ENCODE data around the gene PITX2. TPM values are rescaled to one million over a fixed set of nuclear protein-coding genes. Genes with fewer than 3 reads are reported as not detected.
A peak's percentile ranks its signal among the peaks of the same experiment; 100 is the strongest.

Gene PITX2
- not detected for total RNA-seq
- long read RNA-seq: 0 reads

DNA sequence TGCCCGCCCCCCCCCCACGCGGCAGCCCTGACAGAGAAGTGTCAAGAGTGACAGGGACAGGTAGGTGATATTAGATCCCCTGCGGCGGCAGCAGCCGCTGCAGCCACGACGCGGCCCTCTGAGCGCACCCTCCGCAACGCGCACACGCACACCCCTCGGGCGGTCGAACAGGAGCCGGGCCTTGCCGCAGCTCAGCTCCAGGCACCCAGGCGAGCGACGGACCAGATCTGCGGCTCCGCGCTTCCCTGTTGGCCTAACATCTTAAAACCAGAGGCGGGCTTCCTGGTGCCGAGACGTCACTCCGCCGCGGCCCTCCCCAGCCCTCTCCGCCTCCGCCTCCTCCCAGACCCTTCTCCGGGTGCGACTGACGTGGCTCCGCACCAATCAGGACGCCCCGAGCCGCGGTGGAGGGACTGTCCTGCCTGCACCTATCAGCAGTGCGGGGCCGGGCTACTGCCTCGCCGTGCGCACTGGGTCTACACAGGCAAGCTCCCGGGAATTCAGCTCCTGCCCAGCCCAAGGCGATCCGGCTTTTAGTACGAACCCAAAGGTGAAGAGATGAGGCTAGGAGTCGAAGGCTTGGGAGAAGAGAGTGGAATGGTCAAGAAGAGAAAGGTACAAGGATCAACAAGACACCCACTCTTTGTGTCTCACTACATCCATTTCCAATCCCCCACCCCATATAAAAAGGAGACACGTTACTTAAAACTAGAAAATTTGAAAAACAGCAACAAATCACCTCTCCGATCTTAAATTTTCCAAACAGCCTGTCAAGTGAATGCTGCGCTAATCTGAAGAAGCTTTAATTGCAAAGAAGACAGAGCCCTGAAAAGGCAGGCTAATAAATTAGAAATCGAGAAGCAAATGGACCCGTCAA is at the start of gene PITX2:
PITX2 (minus strand) TSS at position 237 of the 877 bp plus-strand sequence. CDS start 617 bp downstream, outside the sequence.
- peak; percentile 76 for DNase-seq
- intact Hi-C loops (cut with DNase I): no loop called here

DNA sequence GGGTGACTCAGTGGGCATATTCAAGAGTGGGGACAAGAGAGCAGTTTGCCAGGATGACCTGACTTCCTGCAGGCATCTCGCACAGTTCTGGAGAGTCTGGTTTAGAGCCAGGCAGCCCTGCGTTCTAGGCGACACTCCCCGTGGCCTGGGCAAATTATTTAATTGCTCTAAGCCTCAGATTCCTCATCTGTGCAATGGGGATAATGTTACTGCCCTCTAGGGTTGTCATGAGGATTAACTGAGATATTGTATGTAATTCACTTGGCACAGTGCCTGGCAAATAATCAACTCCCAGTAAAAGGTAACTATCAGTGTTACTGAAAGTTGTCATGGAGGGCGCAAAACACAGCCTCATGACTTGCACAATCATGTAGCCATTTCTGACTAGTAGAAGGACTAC is 48.8 kb upstream of the PITX2 start:
- DNase-seq: no peak
- ATAC-seq (ENCODE audit: poor library complexity): no peak
- intact Hi-C loops (cut with DNase I): no loop called here

More for the DNA sequence above, at the start of gene PITX2:
- peak; percentile 83 for ATAC-seq (ENCODE audit: poor library complexity)

DNA sequence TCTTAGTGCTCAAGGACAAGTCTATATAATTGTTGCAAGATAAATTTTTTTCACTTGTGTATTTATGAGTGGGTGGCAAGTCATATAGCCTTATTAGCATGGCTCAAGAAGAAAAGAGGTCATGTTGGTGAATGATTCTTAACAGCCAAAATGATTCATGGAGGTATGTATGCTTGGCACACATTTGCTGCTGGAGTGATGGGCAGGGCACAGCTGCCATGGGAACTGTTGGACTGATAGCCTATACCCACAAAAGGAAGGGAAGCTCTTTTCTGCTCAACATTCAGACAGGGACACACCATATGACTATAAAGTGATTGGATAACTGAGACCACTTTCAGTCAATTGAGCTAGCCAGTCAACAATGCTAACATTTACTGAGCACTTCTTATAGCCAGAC is 46.8 kb upstream of the PITX2 start:
- no peak for ATAC-seq (ENCODE audit: poor library complexity)
- no peak for DNase-seq
- intact Hi-C loops (cut with DNase I): no loop called here

DNA sequence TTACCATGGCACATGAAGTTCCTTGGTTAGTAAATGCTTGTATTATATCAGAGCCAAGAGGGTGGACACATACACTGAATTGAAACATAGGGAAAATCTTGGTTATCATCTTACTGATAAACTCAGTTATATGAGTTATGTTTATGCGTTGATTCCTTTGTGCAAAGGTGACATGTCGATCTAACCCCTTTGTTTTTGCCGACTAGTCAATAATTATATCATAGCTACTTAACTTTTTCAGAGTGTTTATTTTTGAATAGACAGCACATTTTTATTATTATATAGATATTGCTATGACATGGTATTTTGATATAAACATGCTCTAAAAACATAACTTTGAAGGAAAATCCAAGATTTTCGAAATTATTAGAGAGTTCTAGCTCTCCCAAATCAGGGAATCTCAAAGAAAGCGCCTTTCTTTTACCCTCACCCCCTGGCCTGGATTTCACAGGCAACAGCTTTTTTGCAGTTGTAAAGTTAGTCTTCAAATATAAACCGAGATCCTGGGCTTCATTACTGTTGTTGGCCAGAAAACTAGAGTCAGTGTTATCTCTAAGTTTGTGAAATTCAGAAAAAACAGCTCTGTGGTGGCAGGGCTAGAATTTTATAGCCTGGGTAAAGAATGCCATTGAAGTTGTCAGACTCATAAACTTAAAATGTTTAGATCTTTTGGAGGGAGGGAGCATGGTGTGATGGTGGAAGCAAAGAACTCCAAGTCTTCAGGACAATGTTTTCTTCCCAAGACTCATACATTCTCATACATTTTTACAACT is 45.8 kb upstream of the PITX2 start:
- intact Hi-C loops (cut with DNase I): no loop called here

DNA sequence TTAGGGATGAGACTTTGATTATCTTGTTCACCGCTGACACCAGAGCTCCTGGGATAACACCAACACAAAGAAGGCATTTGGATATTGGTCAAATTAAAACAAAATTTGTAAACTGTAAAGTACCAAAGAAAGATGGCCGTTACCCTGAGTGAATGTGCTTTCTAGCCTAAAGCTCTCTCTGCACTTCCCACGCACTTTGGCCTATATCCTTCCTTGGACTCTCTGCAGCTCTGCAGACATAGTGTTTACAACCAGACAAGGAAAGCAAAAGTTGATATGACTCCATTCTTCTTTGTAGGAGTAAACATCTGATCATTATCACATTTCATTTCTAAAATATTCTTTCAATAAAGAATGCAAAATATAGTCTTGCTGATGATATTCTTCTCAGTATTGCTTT is 44.8 kb upstream of the PITX2 start:
- no peak for DNase-seq
- intact Hi-C loops (cut with DNase I): no loop called here
- no peak for ATAC-seq (ENCODE audit: poor library complexity)

More for the DNA sequence above, 45.8 kb upstream of the PITX2 start:
- DNase-seq (no peak), ATAC-seq (ENCODE audit: poor library complexity) (no peak)

DNA sequence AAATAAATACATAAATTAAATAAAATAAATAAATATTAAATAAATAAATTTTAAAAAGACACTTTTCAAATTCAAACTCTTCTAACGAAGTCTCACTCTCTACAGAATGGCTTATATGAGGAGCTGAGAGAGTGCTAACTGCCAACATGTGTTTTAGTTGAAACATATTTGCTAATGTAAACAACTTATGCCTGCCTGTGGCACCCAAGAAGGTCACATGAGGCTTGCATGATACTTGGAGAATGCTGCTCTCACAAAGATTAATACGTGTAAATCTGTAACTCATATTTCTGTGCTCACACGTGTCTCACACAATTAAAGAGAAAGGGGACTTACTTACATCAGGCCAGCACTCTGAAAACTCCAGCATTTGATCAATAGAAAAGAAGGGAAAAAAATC is 43.2 kb upstream of the PITX2 start:
- intact Hi-C loops (cut with DNase I): no loop called here
- no peak for DNase-seq
- no peak for ATAC-seq (ENCODE audit: poor library complexity)

DNA sequence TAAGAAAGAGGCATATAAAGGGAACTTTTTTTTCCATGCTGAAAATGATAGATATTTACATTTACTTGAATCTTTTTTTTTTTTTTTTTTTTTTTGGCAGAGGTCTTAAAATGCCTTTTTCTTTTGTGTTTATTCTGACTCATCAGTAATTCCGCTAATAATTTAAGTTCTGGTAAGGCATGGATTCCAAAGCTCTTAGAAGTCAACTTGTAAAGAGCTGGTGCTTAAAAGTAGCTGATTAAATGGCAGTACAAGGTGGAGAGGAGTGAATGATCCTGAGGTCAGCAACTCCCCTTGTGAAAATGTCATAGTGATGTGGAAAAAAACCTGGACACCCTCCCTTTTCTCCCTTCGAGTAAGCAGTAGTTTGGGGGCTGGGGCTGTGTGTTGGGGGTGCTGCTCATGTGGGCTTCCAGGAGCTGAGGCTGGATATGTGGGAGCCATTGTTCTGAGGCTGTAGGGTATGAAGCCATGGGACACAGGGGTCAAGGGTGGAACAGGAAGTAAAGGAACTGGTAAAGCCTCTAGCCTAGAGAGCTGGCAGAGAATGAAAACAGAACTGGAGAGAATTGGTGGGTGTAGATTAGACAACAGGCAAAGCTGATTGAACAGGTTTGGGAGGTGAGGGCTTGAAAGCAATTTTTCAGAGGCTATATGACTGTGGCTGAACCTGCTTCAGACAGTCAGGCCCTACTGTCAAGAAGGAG is 41.0 kb upstream of the PITX2 start:
- DNase-seq (no peak), ATAC-seq (ENCODE audit: poor library complexity) (no peak)
- intact Hi-C loops (cut with DNase I): no loop called here

DNA sequence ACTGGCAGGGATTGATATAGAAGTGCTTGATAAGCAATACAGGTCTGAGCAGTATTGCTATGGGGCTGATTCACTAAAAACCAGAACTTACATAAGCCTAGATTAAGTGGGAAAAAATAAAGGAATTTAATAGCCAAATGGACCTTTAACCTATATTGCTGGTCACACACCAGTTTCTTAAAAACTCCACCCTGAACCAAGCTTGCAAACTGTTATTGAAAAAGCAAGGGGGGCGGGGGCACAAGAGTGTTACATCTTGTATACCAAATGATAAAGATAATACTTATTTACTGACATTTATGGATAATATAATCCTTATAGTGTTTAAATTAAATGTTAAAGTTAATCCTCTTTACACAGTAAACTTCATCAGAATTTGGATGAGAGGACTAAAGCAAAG is 40.3 kb upstream of the PITX2 start:
- intact Hi-C loops (cut with DNase I): no loop called here
- no peak for ATAC-seq (ENCODE audit: poor library complexity)
- DNase-seq: no peak

DNA sequence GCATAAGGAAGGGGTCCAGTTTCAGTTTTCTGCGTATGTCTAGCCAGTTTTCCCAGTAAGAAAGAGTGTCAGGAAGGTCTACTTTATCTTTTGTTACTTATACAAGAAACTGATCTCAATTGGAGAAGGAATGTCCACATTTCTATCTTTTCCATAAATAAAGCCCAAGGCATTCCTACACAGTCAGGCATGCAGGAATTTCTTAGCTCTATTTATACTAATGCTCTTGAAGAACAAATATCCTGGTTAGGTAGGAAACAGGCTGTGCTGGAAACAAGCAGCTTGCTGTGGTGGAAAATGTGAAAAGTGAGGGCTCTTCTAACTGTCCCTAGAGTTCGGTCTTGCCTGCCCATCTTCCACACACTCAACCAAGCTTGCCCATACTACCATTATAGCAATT is 37.9 kb upstream of the PITX2 start:
- ATAC-seq (ENCODE audit: poor library complexity): no peak
- no peak for DNase-seq
- intact Hi-C loops (cut with DNase I): no loop called here

DNA sequence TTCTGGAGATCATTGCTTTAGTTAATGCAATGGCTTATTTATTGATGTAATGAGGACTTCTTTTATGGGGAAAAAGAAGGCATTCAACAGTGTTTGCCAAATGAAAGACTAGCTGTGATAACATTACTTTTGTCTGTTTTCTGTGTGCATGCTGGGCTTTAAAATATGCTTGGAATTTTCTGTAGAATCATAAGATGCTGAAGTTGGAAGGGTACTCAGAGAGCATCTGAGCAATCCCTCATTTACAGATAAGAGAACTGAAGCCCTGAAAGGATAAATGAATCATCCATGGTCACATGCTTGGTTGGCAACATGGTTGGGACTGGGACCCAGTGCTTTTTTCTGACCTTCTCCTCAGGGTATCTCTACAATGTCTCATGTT is 31.4 kb upstream of the PITX2 start:
- no peak for ATAC-seq (ENCODE audit: poor library complexity)
- no peak for DNase-seq
- intact Hi-C loops (cut with DNase I): no loop called here

DNA sequence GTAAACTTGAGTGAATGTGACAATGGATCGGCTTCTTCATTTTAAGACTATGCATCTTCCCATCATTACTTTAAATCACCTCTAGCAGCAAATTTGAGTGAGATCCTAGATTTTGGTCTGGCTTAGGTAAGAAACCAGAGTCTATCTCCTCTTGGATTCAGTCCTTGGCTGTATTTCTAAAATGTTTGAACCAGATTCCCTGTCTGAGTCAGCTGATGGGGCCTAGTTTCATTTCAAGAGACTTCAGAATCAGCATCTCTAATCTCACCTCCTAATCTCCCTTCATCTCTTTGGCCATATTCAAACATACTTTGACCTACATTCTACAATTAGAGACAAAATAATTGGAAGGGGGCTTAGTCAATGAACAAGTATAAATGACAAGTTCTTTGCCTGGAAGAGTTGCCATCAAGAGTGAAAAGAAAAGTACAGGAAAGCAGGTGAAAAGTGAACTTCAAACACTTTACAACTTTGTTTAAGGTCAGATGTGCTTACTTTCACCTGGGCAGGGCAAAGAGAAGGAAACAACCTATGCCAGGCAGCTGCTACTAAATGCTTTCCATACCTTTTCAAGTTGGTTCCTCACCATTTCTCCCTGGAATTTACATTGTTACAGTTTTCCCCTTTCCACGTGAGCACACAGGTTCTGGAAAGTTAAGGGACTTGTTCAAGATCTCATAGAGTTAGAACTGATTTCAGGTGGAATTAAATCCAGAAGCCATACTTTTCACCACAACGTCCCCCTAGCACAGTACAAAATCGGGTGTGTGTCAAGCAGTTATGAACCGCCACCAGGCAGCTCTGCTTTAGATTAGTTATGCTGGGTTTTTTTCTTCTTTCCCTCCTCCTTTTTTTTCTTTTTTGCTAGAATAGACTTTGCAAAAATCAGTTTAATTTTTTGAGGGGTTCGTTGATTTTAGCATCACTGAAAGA is 30.7 kb upstream of the PITX2 start:
- ATAC-seq (ENCODE audit: poor library complexity) (no peak), DNase-seq (no peak)
- intact Hi-C loops (cut with DNase I): no loop called here

DNA sequence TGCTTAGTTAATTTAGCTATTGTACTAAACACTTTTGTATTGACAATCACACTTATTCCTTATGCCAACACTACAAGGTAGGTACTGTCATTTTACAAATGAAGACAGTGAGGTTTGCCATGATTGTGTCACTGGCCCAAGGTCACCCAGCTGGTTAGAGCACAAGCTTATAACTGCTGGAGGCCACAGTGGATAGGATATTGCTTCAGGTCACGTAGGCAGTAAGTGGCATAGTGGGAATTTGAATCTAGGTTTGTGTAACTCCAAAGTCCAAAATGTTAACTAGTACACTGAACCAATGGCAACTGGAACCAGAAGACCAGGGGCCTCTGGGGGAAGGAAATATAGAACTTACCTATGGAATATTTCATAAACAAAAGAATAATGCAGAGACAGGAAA is 21.1 kb upstream of the PITX2 start:
- ATAC-seq (ENCODE audit: poor library complexity): no peak
- intact Hi-C loops (cut with DNase I): no loop called here
- no peak for DNase-seq

DNA sequence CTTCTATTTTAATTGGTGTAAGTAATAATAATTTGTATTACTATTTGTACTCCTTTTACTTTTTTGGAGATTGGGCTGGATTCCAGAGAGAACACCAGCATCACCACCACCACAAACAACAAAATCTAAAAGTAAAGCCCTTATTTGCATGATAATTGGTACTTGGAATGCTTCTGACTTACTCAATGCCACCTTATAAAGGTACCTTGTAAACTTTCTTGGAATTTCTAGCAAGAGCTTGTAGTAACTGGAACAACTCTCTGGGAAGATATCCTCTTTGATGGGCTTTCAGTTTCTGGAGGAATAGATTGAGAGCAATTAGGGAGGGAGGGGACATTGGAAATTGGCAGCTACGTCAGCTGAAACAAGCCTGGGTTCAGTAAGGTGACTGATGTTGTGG is 20.2 kb upstream of the PITX2 start:
- intact Hi-C loops (cut with DNase I): no loop called here
- no peak for DNase-seq
- ATAC-seq (ENCODE audit: poor library complexity): no peak

DNA sequence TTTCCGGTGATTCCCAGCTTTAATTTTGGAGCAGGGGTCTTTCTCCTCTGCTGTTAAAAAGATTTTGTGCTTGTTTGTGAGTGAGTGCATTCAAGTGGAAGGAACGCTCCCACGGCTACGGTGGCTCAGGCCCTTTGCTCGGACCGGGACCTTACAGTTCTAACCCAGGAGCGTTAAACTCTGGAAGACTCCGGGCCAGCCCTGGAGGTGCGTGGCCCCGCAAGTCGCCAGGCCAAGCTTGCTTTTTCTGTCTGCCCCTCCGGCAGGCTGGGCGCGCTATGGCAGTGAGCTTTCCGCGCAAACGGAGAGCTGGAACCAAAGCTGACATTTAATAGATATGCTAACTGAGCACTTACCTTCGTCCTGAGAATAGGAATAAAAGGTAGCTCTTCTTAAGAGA is 18.3 kb upstream of the PITX2 start:
- DNase-seq (no peak), ATAC-seq (ENCODE audit: poor library complexity) (no peak)
- intact Hi-C loops (cut with DNase I): no loop called here

DNA sequence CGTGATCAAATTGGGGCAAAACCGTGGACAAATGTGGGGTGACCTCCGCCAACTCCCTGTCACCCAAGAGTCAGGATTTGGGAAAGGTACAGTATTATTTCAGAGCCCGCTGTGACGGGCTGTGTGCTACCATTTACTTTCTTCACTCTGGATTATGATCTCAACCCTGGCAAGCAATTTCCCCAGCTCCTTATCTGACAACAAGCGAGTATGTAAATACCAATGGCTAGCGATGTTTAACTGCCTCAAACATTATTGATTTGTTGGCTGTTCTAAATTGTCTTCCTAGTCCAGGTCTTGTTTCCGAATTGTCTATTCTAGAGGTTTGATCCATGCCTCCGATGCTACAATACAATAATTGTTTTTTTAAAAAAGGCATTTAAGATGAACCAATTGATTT is 17.7 kb upstream of the PITX2 start:
- intact Hi-C loops (cut with DNase I): no loop called here
- DNase-seq (no peak), ATAC-seq (ENCODE audit: poor library complexity) (no peak)

DNA sequence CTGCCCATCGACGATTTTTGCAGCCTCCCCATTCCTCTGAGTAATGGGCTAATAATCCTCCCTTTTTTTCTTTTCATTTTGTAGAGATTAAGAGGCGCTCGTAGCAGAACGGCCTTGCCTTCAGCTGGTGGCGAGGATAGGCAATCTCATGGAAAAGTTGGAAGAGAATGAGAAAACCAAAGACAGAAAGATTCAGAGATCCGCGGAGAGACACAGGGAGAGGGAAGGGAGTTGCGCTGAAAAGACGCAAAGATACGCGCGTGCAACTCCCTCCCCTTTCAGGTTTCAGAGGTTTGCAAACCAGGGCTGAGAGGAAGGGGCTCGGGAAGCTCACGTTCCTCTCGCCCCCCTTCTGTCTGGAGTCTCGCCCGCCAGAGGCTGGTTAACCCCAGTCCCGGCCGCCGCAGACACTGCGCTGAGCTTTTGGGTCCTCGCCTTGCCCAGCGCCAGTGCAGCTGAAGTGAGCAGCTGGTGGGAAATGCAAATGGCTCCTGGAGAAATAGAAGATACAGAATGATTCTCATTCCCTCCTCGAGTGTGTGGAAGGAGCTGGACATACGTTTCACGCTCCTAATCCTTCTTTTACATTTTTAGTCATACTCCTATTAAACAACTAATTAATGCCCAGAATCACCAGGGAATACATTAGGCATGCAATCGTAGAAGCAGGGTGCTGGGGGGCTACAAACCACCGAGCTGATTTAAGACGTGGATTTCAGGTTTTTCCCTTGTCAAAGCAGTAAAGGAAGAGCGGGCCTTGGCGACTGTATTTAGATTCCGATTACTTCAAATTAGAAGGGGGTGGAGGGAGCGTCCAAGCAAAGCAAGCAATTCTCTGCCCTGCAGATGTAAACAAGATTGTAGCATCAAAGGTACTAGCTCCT is 16.6 kb upstream of the PITX2 start:
- ATAC-seq (ENCODE audit: poor library complexity): no peak
- no peak for DNase-seq
- intact Hi-C loops (cut with DNase I): loop anchor here (10.0 kb wide), 1 partner anchor 835 kb away; no protein-coding TSS in a partner anchor

DNA sequence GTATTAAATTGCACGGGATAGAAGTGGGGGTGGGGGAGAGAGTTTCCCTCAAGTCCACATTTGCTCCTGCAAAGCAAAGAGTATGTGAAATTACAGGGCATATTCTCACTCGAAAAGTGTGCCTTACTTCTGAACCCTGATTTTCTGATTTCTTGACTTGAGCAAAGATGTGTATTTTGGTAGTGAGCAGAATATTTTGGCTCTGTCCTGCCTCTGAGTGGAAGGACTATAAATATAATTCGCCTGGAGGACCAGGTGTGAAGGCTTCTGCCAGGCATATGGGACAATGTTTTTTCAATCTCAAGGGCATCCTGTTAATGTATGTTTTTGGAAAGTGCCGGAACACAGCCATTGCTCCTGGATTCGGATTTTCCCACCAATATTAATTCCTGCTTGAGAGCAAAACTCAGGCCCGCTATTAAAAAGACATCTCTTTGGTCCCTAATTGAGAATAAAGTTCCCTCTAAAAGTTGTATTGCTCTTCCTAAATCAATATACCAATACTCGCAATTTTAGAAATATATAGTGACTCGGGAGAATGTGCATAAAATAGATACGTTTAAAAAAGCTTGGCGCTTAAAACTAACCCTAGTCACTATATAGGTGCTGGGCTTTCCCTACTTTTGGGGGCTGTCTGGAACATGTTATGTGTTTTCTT is 15.3 kb upstream of the PITX2 start:
- intact Hi-C loops (cut with DNase I): loop anchor here (10.0 kb wide), 1 partner anchor 837 kb away; no protein-coding TSS in a partner anchor
- ATAC-seq (ENCODE audit: poor library complexity) (no peak), DNase-seq (no peak)
